ENCODE measurements around the gene SMPD4. TPM values are rescaled to one million over a fixed set of nuclear protein-coding genes. Genes with fewer than 3 reads are reported as not detected.
"Not testable (repeated sequence)": the region's sequence is repeated elsewhere in the genome, so short reads cannot be mapped to it uniquely, and the experiment has no call there.

Gene SMPD4
- total and polyA plus RNA-seq, 2 of the 4 experiments (the other 2 are of a cell fraction): 8.6 to 63.0 TPM

- no peak within 1 kb of the TSS for H4K8ac ChIP-seq (ENCODE audit: low read depth in 2 of 2, low read length in 2 of 2)
- DNase-seq (no peak), ATAC-seq (ENCODE audit: low read depth) (no peak)
- no peaks in the 10 kb centered on the region for H4K20me1 ChIP-seq (ENCODE audit: insufficient read depth, low read length)
- H2BK5ac ChIP-seq (ENCODE audit: low read depth, low read length, poor library complexity, severe bottlenecking): no peak within 1 kb of the TSS
- H3K18ac ChIP-seq (ENCODE audit: low read depth, low read length): no peak within 1 kb of the TSS
- ChIA-PET POLR2A (ENCODE audit: unreplicated experiment) (no interaction called here), CTCF (no interaction called here)
- no peak within 1 kb of the TSS for H2BK15ac ChIP-seq (ENCODE audit: low read depth, low read length)
- no peak within 1 kb of the TSS for H3K4me2 ChIP-seq (ENCODE audit: low read depth, low read length)
- no peak within 1 kb of the TSS for H3K14ac ChIP-seq (replicated peaks; ENCODE audit: low read depth, low read length)
- H3K23ac ChIP-seq (ENCODE audit: low read depth, low read length): no peak within 1 kb of the TSS
- in situ Hi-C loops (cut with MboI; ENCODE audit: low sequenced_read_pairs): no loop called here
- H3K9me1 ChIP-seq (ENCODE audit: insufficient read depth, low read length): no peaks in the 10 kb centered on the region
- H3K4me3 ChIP-seq (ENCODE audit: insufficient read depth, low read depth, low read length): no peak within 1 kb of the TSS
- no peak within 1 kb of the TSS for H3K56ac ChIP-seq (ENCODE audit: extremely low read depth, insufficient read depth, low read length)
- dilution Hi-C loops (cut with HindIII; ENCODE audit: low sequenced_read_pairs, unreplicated experiment): no loop called here
- no peak within 1 kb of the TSS for H3K27ac ChIP-seq (ENCODE audit: insufficient read depth, low read length)
- H3K79me1 ChIP-seq (ENCODE audit: low read depth in 1 of 2, low read length in 2 of 2): no peaks in the 10 kb centered on the region
- H3K9me3 ChIP-seq (ENCODE audit: control insufficient read depth, insufficient read depth, low read length): no peaks in the 10 kb centered on the region
- no peak within 1 kb of the TSS for H2AK9ac ChIP-seq (replicated peaks; ENCODE audit: low read depth, low read length, poor library complexity)
- no peak within 1 kb of the TSS for H3K9ac ChIP-seq (ENCODE audit: low read depth, low read length)
- no peaks in the 10 kb centered on the region for H3K36me3 ChIP-seq (ENCODE audit: control insufficient read depth, insufficient read depth, low read length)
- H3K4me1 ChIP-seq (ENCODE audit: control insufficient read depth, insufficient read depth, low read length): no peaks in the 10 kb centered on the region
- H2AFZ ChIP-seq (replicated peaks; ENCODE audit: low read length, poor library complexity): no peak within 1 kb of the TSS
- intact Hi-C loops (cut with micrococcal nuclease): no loop called here
- 95% methylated on average over 10 of the region's 26 CpGs; no CpG with 5 or more reads in 1 of the 2 experiments for WGBS, 2 experiments (ENCODE audit: extremely low coverage in 2 of 2, insufficient read length in 1 of 2)
- TF ChIP-seq USF2 (IDR thresholded peaks at IDR 0.05; ENCODE audit: low read depth, low read length): no peak
- H3K27me3 ChIP-seq (ENCODE audit: control insufficient read depth, insufficient read depth, low read length): no peaks in the 10 kb centered on the region
- H4K91ac ChIP-seq (ENCODE audit: insufficient read depth, low read depth, low read length): no peak within 1 kb of the TSS
- H2BK120ac ChIP-seq (ENCODE audit: low read depth, low read length): no peak within 1 kb of the TSS
- H3K4ac ChIP-seq (ENCODE audit: low read depth, low read length): no peak within 1 kb of the TSS
- H4K5ac ChIP-seq (ENCODE audit: low read depth, low read length): no peak within 1 kb of the TSS
- no peak within 1 kb of the TSS for H2BK20ac ChIP-seq (ENCODE audit: low read depth, low read length)
- BruUV-seq (replicated peaks): no TSS peak
- no peak within 1 kb of the TSS for H2AK5ac ChIP-seq (ENCODE audit: low read depth, low read length)
Observed at GRCh38 chr2:130198343-130198742, 16.9 kb upstream of the SMPD4 start, which contains the start of gene TUBA3E. Gene TUBA3E (minus strand): TSS chr2:130198439. CDS start chr2:130198360, 79 bp downstream.

- H2BK120ac ChIP-seq (ENCODE audit: low read depth, low read length); H2BK20ac ChIP-seq (ENCODE audit: low read depth, low read length); H3K14ac ChIP-seq (replicated peaks; ENCODE audit: low read depth, low read length); intact Hi-C loops (cut with micrococcal nuclease); H3K23ac ChIP-seq (ENCODE audit: low read depth, low read length); H4K20me1 ChIP-seq (ENCODE audit: insufficient read depth, low read length); H3K9ac ChIP-seq (ENCODE audit: low read depth, low read length); H2AK9ac ChIP-seq (replicated peaks; ENCODE audit: low read depth, low read length, poor library complexity); H4K8ac ChIP-seq (ENCODE audit: low read depth in 2 of 2, low read length in 2 of 2); H4K91ac ChIP-seq (ENCODE audit: insufficient read depth, low read depth, low read length); H2BK5ac ChIP-seq (ENCODE audit: low read depth, low read length, poor library complexity, severe bottlenecking); dilution Hi-C loops (cut with HindIII; ENCODE audit: low sequenced_read_pairs, unreplicated experiment); H2BK15ac ChIP-seq (ENCODE audit: low read depth, low read length); H3K56ac ChIP-seq (ENCODE audit: extremely low read depth, insufficient read depth, low read length); H3K4me3 ChIP-seq (ENCODE audit: insufficient read depth, low read depth, low read length); BruUV-seq (replicated peaks); H3K9me3 ChIP-seq (ENCODE audit: control insufficient read depth, insufficient read depth, low read length); H2AK5ac ChIP-seq (ENCODE audit: low read depth, low read length); H3K9me1 ChIP-seq (ENCODE audit: insufficient read depth, low read length); H4K5ac ChIP-seq (ENCODE audit: low read depth, low read length); ATAC-seq (ENCODE audit: low read depth); H3K27me3 ChIP-seq (ENCODE audit: control insufficient read depth, insufficient read depth, low read length); in situ Hi-C loops (cut with MboI; ENCODE audit: low sequenced_read_pairs); H3K4me2 ChIP-seq (ENCODE audit: low read depth, low read length); H2AFZ ChIP-seq (replicated peaks; ENCODE audit: low read length, poor library complexity); H3K27ac ChIP-seq (ENCODE audit: insufficient read depth, low read length); H3K4ac ChIP-seq (ENCODE audit: low read depth, low read length); H3K79me1 ChIP-seq (ENCODE audit: low read depth in 1 of 2, low read length in 2 of 2); H3K4me1 ChIP-seq (ENCODE audit: control insufficient read depth, insufficient read depth, low read length); H3K18ac ChIP-seq (ENCODE audit: low read depth, low read length); H3K36me3 ChIP-seq (ENCODE audit: control insufficient read depth, insufficient read depth, low read length); POLR2A ChIA-PET (ENCODE audit: unreplicated experiment); DNase-seq: not testable (repeated sequence)
- CTCF ChIA-PET: interaction anchor here (1.5 kb wide), 1 partner anchor 15 kb away, joined by 3 read pairs; the partner anchor contains the start of gene SMPD4
- no CpG with 5 or more reads among the region's 13 CpGs for WGBS, 2 experiments (ENCODE audit: extremely low coverage in 2 of 2, insufficient read length in 1 of 2)
Observed at GRCh38 chr2:130196052-130196451, 14.7 kb upstream of the SMPD4 start.

Measured in IMR-90 (cell line).